Stomach (tissue), 4 donors: ENCODE results near the gene FOXL2.
A peak's percentile ranks its signal among the peaks of the same experiment; 100 is the strongest.

Experiments used
- CTCF ChIP-seq, 7 experiments: fragments of 450-650 bp in 4 of 7; fragments of 200-600 bp in 3 of 7; sonication (generic) in 3 of 7; IDR thresholded peaks; one replicate each; pipeline ENCODE4 v1.5.1; 2016 to 2019; ENCODE audit warnings: antibody characterized with exemption in 7 of 7, control low read depth in 2 of 7, mild to moderate bottlenecking in 1 of 7
- EP300 ChIP-seq: sonication (generic); formaldehyde crosslinking; IDR thresholded peaks from one replicate; pipeline ENCODE4 v1.6.1; 2017; ENCODE audit warnings: antibody characterized with exemption
- POLR2A ChIP-seq, 4 donors: fragments of 450-650 bp; IDR thresholded peaks; one replicate each; pipeline ENCODE4 v1.6.1; 2016; ENCODE audit warnings: antibody characterized with exemption in 4 of 4, control low read depth in 2 of 4, mild to moderate bottlenecking in 1 of 4, moderate library complexity in 1 of 4

- TF ChIP-seq CTCF (IDR thresholded peaks at IDR 0.05) = peak in 3 of 7 experiments; percentile 25 to 30 (median 26)
- TF ChIP-seq EP300 = no peak
- no peak for TF ChIP-seq POLR2A (IDR thresholded peaks at IDR 0.05)
Measured at GRCh38 chr3:138941259-138941885, 5.6 kb downstream of the FOXL2 start.
